ENCODE data around the gene IMP4.
"Not testable (repeated sequence)": the region's sequence is repeated elsewhere in the genome, so short reads cannot be mapped to it uniquely, and the experiment has no call there.

IMP4 gene

DNA sequence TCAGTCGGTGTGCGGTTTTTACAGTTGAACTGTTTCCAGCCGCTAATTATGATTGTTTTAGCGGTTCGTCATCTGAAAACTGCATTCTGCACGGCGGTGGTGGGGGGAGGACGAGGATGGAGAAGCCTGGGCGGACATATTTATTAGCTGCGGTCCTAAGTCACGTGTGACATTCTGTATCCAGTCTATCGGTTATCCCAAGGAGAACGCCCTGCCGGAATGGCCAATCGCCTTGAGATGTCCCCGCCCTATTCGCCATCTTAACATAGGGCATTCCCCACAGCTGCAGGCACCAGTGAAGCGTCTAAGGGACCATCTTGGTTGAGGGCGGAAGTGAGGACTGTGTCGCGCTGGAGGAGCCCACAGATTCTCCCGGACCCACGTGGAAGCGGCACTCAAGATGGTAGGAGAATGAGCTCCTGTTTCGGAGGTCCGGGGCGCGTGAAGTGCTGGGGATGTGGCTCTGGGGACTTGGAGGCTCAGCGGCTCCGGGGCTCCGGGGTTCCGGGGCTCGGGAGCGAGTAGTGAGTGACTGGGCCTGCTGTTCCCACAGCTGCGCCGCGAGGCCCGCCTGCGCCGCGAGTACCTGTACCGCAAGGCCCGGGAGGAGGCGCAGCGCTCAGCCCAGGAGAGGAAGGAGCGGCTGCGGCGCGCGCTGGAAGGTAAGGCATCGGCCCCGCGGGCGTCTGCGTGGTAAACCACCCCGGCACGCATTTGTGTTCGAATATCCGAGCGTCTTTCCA is at the start of gene IMP4:
Gene IMP4 (plus strand): TSS at position 365 of the 743 bp plus-strand sequence. CDS start 36 bp downstream, at position 401.
- DNase-seq = peak; percentile 89 to 95

- no peak for DNase-seq
Measured at GRCh38 chr2:130300258-130300969, 42.3 kb upstream of the IMP4 start.

GRCh38 chr2:130300970-130301348 is 41.7 kb upstream of the IMP4 start:
- DNase-seq = no peak

- no peak for DNase-seq
Measured at GRCh38 chr2:130302164-130302886, 40.4 kb upstream of the IMP4 start.

- no peak for DNase-seq
Measured at GRCh38 chr2:130303169-130303568, 39.5 kb upstream of the IMP4 start.

- DNase-seq = no peak
Measured at GRCh38 chr2:130304726-130305125, 38.0 kb upstream of the IMP4 start.

DNA sequence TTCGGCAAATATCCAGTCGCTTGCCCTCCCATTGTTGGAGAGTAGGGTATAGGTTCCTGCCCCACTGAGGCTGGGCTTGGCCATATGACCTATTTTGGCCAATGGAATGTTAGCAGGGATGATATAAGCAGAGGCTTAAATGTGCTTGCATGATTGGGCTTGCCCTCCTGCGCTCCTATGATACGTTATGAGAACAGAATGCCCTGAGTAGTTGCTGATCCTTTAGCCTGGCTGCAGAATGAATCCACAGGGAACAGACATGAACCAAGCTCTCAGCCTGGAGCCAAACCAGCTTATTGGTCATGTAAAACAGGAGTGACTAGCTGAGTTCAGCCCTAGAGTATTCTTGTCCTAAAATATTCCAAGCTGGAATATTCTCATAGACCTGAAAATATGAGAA is 34.8 kb upstream of the IMP4 start:
- no peak for DNase-seq

DNA sequence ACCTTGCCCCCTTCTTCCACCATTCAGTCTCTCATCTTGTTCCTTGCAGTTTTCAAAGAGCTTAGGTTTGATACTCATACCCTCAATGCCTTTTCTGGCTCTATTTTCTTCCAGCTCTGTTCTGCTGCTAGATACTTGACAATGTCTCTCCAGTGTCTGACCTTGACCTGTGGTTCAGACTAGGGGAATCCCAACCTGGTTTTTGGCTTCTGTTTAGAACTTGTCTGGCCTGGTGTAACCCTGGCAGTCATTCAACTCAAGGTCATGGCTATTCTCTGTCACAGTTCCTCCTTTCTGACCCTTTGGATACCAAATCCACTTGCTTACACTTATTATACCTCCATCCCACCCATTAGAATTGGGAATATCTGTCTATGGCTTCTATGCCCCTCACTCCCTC is 31.8 kb upstream of the IMP4 start:
- DNase-seq = no peak

DNA sequence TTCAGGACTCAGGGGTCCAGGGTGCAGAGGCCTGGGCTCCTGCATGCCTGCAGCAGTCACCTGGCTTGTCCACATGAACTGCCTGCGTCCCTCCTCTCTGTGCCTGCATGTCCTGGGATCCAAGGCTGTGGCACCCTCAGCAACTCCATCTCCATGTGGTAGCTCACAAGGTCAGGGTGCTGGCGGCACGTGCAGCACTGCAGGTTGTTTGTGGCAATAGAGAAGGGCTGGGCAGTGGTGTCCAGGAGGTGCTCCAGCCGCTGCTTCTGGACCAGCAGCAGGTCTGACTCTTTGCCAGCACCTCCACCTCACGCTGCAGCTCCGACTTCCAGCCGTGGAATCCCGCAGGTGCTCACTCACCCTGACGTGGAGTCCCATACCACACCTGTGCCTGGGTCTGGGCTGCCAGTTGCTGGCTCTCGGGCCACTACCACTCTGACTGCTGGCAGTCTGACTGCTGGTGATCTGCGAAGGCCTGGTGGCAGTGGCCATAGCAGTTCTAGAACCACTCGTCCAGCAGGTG is 28.8 kb upstream of the IMP4 start:
- DNase-seq = no peak

DNA sequence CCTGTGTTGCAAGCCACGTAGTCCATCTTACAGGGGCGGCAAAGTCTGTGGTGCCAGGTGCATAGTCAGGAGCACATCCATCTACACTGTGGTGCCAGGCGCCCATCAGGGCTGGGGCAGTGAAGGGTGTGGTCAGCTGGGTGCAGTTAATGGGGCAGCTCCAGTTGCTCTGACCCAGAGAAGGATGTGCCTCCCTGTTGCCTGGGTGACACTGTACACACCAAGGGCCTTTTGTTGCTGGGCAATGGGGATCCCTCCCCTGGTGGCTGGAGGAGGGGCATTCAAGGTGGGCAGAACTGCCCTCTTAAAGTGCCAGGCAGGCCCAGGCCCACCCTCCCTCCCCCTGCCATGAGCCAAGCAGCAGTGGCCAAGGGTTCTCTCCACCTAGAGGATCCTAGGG is 28.3 kb upstream of the IMP4 start:
- no peak for DNase-seq

GRCh38 chr2:130316596-130316995 is 26.1 kb upstream of the IMP4 start:
- no peak for DNase-seq

- no peak for DNase-seq
Measured at GRCh38 chr2:130318906-130319305, 23.8 kb upstream of the IMP4 start.

DNA sequence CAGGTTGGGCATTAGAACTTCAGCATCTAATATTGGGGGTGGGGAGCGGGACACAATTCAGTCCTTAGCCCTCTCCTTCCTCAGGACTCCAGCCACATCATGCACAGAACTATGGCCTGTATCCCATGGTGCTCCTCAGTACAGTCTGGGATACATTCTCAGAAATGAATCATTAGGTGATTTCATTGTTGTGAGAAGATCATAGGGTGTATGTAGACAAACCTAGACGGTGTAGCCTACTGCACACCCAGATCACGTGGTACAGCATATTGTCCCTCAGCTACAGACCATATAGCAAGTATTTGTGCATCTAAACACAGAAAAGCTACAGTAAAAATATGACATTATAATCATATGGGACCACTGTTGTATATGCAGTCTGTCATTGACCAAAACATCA is 23.2 kb upstream of the IMP4 start:
- no peak for DNase-seq

GRCh38 chr2:130327703-130328527 is 14.8 kb upstream of the IMP4 start:
- DNase-seq = no peak

DNA sequence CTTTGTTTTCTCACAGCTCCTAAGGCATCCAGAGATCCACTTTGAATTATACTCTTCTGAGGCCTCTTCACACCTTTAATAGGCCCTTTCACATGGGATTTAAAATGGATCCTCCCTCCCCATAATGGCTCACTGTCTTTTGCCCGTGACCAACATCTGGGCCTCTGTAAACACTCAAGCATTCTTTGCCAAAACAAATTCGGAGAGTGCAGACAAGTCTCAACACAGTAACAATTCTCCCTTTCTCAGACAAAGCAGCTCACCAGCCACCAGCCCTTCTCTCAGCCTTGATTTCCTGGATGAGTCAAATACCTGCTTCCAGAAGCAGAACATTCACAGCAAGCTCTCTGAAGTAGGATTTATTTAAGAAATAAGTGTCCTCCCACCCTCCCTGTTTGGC is 14.0 kb upstream of the IMP4 start:
- no peak for DNase-seq

- peak; percentile 77 to 81 for DNase-seq
Measured at GRCh38 chr2:130332271-130333073, 10.2 kb upstream of the IMP4 start.

DNA sequence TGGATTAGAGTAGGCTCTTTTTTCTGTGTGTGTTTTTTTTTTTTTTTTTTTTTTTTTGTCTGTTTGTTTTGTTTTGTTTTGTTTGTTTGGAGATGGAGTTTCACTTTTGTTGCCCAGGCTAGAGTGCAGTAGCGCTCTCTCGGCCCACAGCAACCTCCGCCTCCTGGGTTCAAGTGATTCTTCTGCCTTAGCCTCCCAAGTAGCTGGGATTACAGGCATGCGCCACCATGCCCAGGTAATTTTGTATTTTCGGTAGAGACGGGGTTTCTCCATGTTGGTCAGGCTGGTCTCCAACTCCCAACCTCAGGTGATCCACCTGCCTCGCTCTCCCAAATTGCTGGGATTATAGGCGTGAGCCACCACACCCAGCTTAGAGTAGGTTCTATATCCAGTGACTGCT is 9.4 kb upstream of the IMP4 start:
- DNase-seq = not testable (repeated sequence)

DNA sequence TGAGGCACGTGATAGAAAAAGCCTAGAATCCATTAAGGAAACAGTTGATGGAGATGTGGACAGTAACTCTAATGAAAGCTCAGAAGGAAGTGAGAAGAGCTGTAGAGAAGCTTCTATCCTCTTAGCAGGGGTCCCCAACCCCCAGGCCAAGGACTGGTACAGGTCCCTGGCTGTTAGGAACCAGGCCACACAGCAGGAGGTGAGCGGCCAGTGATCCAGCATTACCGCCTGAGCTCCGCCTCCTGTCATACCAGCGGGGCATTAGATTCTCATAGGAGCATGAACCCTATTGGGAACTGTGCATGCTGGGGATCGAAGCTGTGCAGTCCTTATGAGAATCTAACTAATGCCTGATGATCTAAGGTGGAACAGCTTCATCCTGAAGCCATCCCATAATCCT is 8.7 kb upstream of the IMP4 start:
- DNase-seq = no peak

DNA sequence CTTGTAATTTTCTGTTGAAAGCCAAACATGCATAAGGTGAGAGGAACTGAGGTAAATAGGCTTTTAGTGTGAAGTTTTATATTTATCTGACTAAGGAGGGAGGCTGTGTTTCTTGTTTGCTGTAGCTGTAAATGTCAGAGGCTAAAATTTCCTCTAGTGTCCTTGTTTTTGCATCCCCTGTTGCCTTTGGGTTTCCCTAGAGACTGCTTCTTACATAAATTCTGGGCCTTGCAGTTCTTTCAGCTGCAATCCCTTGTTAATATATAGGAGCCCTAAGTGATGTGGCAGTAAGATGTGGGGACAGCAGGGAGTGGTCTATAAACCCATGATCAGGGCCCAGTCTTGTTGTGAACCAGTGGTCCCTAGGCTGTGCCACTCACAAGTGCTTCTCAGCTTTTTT is 7.5 kb upstream of the IMP4 start:
- no peak for DNase-seq

- DNase-seq = no peak
Measured at GRCh38 chr2:130336150-130336876, 6.4 kb upstream of the IMP4 start.

Measured in stimulated activated CD4-positive, alpha-beta T cell treated with anti-CD3 and anti-CD28 coated beads, Interleukin-2, amount 100 ng/mL, for 24 hours (primary cell).